Measurements from ENCODE around the gene AQP6.

Gene AQP6

DNA sequence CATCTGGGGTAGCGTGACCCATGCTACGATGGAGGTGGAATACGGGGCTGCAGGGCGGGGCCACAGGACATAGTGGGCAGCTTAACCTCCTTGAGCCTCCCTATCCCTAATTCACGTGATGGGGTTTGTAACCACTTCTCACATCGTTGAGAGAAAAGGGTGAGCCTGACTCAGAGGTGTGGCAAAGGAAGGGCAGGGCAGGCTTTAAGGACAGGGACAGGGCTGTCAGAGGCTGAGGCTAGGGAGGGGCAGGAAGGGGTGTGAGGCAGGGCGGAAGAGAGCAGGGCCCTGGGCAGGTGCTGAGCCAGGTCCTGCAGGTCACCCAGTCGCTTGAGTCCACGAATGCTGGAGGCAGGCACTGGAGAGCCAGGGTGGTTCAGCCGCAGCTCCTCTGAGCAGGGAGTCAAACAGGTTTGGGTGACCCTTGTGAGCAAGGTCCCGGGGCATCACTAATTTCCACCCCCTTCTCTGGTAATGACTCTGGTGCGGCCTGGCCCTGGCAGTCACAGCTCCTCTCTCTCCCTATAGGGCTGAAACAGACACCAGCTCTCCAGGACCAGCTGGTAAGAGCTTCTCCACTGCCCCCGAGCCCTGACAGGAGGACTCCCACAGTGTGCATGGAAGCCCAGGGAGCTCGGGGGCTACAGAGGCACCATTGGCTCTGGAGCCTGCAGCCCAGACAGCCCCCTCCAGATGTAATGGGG lies 29.7 kb upstream of the AQP6 start:
- DNase-seq (ENCODE audit: low spot score), result no peak

DNA sequence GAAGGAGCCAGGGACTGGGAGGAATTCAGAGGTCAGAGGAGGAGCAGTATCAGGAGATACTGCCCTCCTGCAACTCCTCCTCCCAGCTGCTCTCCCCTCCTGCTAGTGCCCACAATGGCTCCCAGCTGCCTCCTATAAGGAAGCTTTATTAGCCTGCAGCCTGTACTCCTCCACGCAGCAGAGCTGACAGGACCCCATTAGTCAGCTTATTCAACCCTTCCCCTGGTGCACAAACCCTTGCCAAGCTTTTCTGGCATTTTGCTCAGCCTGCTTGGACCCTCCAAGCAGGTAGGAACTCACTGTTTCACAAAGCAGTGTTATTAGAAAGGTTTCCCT lies 29.2 kb upstream of the AQP6 start:
- no peak for DNase-seq (ENCODE audit: low spot score)

DNA sequence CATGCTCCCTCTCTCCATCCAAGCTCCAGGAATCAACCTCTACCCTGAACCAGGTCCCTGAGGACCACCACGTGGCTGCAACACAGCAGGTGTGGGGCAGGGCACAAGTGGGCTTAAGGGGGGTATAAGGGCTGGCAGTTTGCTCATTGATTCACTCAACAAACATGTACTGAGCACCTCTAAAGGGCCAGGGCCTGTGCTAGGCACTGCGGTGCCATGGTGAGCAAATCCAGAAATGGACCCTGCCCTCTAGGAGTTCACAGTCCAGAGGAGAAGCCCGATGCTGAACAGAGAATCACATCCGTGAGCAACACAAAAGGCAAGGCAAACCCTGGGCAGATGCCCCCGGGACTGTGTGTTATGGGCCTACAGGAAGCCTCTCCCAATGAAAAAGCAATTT lies 28.7 kb upstream of the AQP6 start:
- no peak for DNase-seq (ENCODE audit: low spot score)

DNA sequence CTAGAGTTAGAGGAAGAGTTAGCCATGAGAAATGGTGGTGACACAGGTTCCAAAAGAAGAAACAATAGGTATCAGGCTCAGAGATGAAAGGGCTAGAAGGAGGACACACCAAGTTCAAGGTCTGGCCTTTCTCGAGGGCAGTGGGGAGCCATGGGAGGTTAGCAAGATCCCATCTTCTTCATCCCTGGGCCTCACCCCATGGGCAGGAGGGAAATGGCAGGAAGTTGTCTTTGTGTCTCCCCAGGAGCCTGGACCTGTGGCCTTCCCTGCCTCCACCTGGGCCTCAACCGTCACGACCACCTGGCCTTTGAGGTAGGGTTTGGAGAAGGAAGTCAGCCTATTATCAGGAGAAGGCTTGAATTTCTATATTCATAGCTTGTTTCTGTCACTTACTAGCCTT lies 28.0 kb upstream of the AQP6 start:
- DNase-seq (ENCODE audit: low spot score), result no peak

DNA sequence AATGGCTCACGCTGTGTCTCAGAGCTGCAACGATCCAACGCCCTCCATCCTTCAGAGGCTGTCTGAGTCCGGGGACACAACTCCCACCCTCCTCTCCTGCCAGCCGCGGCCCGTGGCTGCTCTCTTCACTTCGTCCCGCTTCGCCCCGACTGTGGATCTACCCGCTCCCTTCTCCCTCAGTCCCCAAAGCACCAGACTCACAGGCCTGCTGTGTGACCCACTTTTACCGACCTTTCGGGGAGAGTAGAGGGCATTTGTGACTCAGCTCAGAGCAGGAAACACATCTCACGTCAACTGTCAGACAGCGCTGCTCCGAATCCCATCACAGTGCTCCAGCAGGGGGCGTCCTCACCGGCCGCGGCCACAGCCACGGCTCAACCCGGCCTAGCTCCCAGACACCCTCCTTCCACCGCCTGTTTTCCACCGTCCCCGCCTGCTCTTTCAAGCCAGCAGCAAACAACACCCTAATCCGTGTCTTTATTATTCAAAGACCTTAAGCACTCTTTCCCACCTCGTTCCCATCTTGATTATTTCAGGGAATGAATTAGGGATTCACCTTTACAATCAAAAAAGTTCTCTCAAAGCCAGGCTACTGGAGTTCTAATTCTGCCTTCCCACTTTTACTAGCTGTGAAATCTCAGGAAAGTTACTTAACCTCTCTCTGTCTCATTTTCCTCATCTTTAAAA lies 27.2 kb upstream of the AQP6 start:
- DNase-seq (ENCODE audit: low spot score), result peak; percentile 77

DNA sequence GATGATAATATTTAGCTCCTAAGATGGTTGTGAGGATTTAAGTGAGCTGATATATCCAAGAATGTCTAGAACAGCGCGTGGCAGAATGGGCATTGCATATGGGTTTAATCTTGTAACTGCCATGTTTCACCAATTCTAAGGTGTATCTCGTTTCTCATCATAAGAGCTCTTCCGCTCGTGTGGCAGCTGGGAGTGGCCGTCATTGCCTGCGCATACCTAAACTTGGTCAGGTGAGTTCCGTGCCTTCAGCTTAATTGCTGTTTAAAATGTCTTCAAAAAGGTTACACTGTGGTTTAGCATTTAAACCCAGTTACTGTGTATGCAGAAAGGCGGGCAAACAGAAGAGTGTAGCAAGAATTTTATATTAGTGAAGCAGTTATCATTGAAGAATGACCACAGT lies 26.7 kb upstream of the AQP6 start:
- peak; percentile 8 for DNase-seq (ENCODE audit: low spot score)

DNA sequence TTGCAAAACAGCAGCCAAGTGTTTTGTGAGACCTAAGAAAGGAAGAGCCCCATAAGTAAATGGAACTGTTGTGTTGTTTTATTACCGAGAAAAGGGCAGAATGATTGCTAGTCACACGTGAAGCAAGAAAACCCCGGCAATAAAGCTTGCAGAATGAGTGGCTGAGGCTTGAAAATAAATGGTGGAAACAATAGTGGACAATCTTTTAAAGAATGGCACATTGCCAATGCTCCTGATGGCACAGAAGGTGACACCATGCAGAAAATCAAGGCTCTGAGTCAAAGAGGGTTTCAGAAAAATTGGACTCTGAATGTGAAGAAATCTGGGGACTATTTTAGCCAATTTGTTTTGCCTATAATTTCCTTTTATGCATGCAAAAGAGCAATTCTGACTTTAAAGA lies 26.2 kb upstream of the AQP6 start:
- DNase-seq (ENCODE audit: low spot score), result peak; percentile 47

DNA sequence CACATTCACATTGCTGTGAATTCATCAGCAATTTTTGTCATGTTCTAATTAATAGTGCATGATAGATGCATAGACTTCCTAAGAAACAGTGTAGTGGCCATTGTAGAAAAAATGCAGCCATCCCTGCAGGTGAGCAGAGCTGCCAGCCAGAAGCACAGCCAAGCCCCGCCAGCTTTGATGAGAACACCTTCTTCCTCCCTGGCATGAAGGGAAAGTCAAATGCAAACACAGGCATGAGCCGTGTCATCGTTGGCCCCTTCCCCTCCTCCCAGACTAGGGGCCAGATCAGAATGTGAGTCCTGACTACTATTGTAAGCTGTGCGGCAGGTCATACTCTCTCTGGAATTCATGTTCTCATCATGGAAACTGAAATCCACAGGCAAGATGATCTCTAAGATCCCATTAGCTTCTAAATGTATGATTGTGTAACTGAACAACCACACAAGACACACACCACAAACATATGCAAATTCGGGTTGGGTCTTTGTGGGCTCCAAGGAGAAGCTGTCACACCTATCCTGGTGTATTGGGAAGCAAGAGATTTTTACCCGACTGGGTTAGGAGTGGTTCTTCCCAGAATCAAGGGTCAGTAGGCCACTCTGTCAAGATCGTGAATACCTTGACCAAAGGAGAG lies 25.0 kb upstream of the AQP6 start:
- DNase-seq (ENCODE audit: low spot score), result no peak

DNA sequence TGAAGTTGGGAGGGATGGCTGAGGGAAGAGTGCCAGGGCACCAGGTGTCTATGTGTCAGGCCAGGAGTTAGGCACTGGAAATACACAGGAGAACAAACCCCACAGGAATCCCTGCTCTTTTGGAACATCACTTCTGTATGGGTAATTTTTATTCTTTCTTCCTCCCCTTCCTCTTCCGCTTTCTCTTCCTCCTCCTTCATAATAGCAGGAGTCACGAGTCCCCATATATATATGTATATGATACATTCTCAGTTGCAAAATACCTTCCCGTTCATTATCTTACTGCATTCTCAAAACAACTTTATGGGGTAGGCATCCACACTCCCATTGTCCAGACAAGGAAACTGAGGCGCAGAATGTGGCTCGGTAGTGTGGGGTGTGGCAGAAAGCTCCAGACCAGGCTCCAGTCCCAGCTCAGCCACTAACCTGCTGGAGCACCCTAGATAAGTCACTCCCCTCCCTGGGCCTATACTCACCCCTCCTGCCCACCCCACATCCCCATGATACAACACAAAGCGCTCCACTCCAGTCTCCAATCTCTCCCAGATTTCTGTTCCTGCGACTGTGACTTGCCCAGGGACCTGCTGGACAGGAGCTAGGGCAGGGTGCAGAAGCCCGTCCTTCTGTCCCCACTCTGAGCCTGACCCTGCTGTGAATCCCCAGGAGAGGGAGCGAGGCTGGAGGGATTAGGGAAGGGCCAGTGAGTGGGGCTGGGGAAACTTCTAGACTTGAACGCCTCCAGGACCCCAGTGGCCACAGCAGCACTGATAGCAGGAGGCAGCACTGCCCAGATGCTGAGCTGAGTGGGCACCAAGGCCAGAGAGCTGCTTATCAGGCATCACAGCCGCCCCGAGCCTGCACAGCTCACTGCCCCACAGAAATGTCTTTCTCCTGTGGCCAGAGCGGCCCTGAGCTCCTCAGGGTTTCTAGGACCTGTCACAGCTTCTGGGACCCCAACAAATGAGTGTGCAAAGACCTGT lies 23.6 kb upstream of the AQP6 start:
- DNase-seq (ENCODE audit: low spot score), result no peak

DNA sequence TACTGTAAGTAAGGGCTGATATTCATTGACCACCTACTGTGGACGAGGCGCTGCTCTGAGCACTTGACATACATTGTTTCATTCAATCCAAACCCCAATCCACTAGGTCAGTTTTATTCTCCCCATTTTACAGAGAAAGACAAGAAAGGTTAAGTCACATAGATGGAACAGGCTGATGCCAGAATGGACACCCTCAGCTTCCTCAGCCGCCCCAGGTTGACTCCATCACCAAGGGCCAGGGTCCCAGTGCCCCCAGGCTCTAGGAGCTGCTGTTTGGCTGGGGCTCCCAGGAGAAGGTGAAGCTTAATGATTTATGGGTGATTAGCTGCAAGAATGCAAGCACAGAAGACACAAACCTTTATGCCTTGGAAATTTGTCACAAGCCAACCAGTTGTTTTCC lies 22.9 kb upstream of the AQP6 start:
- no peak for DNase-seq (ENCODE audit: low spot score)

DNA sequence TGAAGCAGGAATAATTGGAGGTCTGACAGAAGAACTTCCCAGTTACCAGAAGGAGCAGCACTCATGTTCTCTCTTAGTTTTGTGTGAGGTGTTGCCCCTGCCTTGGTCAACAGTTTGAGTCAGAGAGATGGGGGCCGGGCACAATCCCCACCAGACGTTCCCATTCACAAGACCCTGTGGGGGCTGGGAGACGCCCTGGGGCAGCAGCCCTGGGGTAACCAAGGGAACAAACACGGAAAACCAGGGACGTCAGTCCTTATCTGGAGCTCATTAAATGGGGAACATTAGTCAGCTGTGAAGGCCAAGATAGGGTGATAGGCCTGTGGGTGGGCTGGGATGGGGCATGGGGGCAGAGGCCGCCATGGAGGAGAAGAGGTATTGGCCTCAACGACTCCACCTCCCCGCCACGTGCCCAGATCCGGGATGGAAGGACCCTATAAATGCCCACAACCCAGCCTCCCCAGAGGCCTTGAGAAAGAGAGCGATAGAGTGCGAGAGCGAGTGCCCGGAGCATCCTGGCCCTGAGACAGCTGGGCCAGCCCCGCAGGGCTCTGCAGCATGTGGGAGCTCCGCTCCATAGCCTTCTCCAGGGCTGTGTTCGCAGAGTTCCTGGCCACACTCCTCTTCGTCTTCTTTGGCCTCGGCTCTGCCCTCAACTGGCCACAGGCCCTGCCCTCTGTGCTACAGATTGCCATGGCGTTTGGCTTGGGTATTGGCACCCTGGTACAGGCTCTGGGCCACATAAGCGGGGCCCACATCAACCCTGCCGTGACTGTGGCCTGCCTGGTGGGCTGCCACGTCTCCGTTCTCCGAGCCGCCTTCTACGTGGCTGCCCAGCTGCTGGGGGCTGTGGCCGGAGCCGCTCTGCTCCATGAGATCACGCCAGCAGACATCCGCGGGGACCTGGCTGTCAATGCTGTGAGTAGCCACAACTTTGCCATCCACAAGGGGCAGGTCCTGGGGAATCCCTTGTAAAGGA lies 22.2 kb upstream of the AQP6 start, which contains the start of gene AQP2:
AQP2 (plus strand) TSS at position 465 of the 979 bp plus-strand sequence; CDS start at position 559, 94 bp downstream.
- DNase-seq (ENCODE audit: low spot score), result no peak

DNA sequence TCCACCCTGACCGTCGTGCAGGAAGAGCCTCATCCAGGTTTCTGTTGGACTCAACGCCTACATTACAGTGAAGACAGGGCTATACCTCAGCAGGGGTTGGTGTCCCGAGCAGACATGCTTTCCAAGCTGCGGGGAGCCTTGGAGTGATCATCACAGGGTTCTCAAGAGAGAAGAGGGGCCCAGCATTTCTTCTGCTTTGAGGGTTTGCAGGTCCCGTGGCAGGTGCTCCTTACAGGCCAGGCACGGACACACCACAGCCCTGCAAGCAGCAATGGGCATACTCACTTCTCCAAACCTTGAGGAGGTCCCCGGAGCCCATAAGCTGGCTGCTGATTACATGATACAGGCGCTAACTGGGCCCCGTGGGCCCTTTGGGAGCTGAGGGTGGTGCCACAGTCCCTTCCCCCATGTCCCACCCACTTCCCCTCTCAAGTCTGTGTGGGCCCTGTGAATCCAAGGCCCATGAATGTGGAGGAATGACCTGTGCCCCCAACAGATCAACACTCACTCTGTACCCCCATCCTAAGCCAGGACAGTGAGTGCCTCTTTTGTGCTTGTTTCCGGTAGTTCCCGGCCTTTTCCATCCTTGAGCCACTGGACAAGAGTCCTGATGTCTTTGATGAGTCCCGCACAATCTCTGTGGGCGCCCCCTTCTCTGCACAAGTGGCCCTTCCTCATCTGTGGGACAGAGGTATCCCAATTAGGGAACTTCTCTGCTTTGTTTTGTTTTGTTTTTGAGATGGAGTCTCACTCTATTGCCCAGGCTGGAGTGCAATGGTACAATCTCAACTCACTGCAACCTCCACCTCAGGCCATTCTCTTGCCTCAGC lies 21.1 kb upstream of the AQP6 start:
- no peak for DNase-seq (ENCODE audit: low spot score)

DNA sequence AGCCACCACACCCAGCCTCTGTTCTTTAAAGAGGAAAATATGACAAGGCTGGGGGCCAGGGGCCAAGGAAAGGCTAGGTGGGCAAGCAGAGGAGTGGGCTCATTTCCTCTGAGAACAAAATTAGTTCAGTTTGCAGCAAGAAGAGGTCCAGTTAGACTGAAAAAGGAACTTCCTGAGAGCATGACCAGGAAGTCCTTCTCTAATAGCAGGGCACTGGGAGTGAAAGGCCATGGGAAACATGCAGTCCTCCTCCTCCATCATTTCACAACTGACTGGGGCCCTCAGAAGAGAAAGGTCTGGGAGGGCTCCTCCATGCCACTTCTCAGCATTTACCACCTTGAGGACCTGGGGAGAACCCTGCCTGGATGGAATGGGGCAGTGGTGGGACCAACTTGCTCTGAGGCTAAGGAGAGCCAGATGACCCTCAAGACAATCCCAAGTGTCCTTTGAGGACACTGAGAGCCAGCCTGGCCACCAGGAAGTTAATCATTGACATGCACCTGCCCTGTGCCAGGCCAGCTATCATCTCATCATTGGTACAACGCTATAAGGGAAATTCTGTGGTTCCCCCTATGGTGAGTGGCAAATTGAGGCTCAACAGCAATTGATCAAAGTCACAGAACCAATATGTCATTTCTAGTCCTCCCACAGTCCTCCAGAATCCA lies 20.2 kb upstream of the AQP6 start:
- no peak for DNase-seq (ENCODE audit: low spot score)

DNA sequence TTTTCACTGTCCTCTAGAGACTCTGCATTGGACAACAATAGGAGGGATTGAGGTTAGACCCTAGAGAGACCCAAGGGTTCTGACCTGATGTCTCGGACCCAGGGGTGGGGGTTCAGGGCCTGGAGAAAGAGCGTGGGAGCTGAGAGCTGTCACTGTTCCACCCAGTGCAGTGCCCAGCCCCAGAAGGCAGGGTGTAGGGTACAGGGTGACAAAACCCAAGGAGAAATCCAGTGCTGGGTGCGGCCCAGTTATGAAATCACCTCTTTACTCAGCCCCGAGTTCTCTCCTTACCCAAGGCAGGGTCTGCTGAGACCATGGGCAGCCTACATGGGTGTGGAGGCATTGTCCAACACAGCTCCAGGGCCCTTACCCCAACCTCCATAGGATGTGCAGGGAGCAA lies 19.6 kb upstream of the AQP6 start:
- no peak for DNase-seq (ENCODE audit: low spot score)

DNA sequence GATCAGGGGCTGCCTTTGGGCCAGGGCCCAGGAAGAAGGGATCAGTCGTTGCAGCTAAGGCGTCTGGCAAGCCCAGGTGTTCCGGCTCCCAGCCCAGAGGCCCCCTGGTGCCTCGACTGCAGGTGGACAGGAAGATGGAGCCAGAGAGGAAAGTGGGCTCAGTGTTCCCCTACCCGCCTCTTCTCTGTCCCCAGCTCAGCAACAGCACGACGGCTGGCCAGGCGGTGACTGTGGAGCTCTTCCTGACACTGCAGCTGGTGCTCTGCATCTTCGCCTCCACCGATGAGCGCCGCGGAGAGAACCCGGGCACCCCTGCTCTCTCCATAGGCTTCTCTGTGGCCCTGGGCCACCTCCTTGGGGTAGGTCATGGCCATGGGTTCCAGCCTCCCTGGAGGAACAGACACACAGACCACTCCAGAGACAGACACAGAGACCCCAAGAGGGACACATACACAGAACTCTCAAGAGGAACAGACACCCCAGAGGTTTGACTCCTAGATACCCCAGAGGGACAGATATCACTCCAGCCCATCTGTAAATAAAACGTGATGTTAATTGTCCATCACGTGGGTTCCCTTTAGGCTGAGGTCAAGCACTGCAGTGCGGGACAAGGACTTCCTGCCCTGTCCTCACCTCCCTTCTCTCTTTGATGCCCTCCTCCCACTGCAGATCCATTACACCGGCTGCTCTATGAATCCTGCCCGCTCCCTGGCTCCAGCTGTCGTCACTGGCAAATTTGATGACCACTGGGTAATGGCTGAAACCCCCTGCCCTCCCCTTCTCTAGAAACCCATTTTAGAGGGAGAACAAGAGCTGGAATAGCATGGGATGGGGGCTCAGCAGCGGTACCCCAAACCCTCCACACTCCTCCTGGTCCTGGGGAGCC lies 18.5 kb upstream of the AQP6 start:
- DNase-seq (ENCODE audit: low spot score), result no peak

DNA sequence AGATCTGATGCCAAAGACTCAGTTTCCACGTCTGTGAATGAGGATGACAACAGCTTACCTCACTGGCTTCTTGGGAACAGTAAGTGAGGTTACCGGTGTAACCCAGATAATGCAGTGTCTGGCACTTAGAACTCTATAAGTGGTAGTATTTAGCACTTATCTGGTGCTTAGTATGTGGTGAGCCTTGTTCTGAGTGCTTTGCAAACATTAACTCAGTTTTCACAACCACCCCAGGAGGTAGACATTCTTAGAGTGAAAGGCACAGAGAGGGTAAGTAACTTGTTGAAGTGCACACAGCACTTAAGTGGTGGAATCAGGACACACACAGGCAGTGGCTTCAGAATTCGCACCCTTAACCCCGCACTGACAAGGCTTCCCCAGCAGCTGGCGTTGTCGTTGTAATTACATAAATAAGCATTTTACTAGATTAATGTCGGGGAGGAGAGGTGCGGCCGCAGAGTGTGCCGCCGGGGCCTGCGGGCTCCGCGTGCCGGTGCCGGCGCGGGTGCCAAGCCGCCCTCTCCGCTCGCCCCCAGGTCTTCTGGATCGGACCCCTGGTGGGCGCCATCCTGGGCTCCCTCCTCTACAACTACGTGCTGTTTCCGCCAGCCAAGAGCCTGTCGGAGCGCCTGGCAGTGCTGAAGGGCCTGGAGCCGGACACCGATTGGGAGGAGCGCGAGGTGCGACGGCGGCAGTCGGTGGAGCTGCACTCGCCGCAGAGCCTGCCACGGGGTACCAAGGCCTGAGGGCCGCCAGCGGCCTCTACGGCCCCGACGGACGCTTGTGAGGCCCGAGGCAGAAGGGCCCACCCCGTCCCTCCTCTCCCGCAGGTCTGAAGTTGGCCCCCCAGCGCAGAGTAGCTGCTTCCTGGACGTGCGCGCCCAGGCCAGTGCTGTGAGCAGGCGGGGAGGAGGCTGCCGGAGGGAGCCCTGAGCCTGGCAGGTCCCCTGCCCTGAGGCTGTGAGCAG lies 17.6 kb upstream of the AQP6 start:
- no peak for DNase-seq (ENCODE audit: low spot score)

DNA sequence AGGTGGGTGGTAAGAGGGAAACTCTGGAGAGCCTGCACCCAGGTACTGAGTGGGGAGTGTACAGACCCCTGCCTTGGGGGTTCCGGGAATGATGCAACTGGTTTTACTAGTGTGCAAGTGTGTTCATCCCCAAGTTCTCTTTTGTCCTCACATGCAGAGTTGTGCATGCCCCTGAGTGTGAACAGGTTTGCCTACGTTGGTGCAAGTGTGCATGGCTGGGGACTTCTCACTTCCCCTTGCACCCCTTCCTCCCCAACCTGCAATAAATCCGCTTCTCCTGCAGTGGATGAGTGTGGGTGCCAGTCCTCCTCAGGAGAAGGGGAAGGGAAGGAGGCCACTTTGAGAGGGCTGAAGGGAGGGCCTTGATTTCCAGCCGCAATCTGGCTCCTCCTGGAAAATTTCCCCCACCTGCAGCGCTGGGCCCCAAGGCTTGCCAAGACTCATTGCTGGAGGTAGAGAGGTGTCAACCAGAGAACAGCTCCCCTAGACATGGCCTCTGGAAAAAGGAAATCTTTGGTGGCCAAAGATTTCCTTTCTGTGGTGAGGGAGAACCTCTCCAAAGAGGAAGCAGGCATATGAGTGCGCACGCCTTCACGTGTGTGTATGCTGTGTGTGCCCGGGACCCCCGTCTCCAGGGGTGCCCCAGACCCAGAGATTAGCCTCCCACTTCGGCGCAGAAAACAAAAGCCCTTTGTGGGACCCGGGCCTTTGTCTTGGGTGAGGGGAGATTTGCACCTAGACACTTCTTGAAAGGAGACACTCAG lies 16.7 kb upstream of the AQP6 start:
- DNase-seq (ENCODE audit: low spot score), result no peak

All from cerebellar cortex (tissue), 1 donor.